OCI-LY7 (cell line): Measurements from ENCODE around the gene HMG20B. TPM values are rescaled to one million over a fixed set of nuclear protein-coding genes. Genes with fewer than 3 reads are reported as not detected.

ENCODE experiments used
- BruUV-seq: library from RNA; stranded (reverse); fragments of 400-500 nt; replicated peaks from 2 replicates; lab custom pipeline; 2021; lab: Mats Ljungman, UMichigan
- CTCF ChIA-PET: fragments of 300-600 bp; sonication (Branson Sonifier 250); formaldehyde crosslinking; loops from one replicate; lab custom pipeline; 2022; ENCODE audit warnings: antibody characterized with exemption; ENCODE audit not compliant: unreplicated experiment; lab: Charles Lee
- POLR2A ChIA-PET: fragments of 300-600 bp; sonication (Branson Sonifier 250); formaldehyde crosslinking; loops from one replicate; lab custom pipeline; 2022; ENCODE audit warnings: antibody characterized with exemption; lab: Charles Lee
- DNase-seq: peaks from one replicate; pipeline ENCODE4 v3.0.0-alpha.2; 2015; ENCODE audit warnings: low spot score
- H2AFZ ChIP-seq: fragments of 200-600 bp; sonication (generic), shearing (Covaris generic); 2 replicates; pipeline ENCODE4 v1.6.1; 2014; ENCODE audit warnings: mild to moderate bottlenecking, antibody characterized with exemption, low read length, moderate library complexity
- H3K27ac ChIP-seq: fragments of 200-600 bp; sonication (generic); 2 replicates; pipeline ENCODE4 v1.5.1; 2014; ENCODE audit warnings: mixed run types, low read depth, mild to moderate bottlenecking, moderate library complexity, low read length, inconsistent platforms; ENCODE audit not compliant: poor library complexity, severe bottlenecking
- H3K36me3 ChIP-seq: fragments of 200-600 bp; sonication (generic); 2 replicates; pipeline ENCODE4 v1.6.1; 2014; ENCODE audit warnings: mild to moderate bottlenecking, antibody characterized with exemption, low read length, moderate library complexity, mixed read lengths; ENCODE audit not compliant: insufficient read depth
- H3K4me1 ChIP-seq: fragments of 200-600 bp; sonication (generic); 2 replicates; pipeline ENCODE4 v1.5.1; 2014; ENCODE audit warnings: mild to moderate bottlenecking, low read length; ENCODE audit not compliant: insufficient read depth, poor library complexity, severe bottlenecking
- H3K4me2 ChIP-seq: fragments of 200-600 bp; sonication (generic); 2 replicates; pipeline ENCODE4 v1.6.1; 2014; ENCODE audit warnings: mild to moderate bottlenecking, low read length
- H3K4me3 ChIP-seq: fragments of 200-600 bp; sonication (generic); 2 replicates; pipeline ENCODE4 v1.5.1; 2014; ENCODE audit warnings: mild to moderate bottlenecking, low read depth, low read length; ENCODE audit not compliant: poor library complexity, severe bottlenecking
- H3K79me2 ChIP-seq: fragments of 200-600 bp; sonication (generic); 2 replicates; pipeline ENCODE4 v1.6.1; 2016; ENCODE audit warnings: low read depth, mild to moderate bottlenecking, low read length, moderate library complexity, mixed read lengths; ENCODE audit not compliant: insufficient read depth
- H3K9me2 ChIP-seq: fragments of 200-600 bp; sonication (generic); 2 replicates; pipeline ENCODE4 v1.6.1; 2016; ENCODE audit warnings: mild to moderate bottlenecking, low read length, mixed read lengths; ENCODE audit not compliant: insufficient read depth
- H3K9me3 ChIP-seq: fragments of 200-600 bp; sonication (generic); 2 replicates; pipeline ENCODE4 v1.6.1; 2014; ENCODE audit warnings: mild to moderate bottlenecking, mixed run types, low read length, mixed read lengths
- H4K20me1 ChIP-seq: fragments of 200-600 bp; sonication (generic); 2 replicates; pipeline ENCODE4 v1.6.1; 2014; ENCODE audit warnings: mild to moderate bottlenecking, antibody characterized with exemption, low read length, moderate library complexity, mixed read lengths; ENCODE audit not compliant: insufficient read depth
- CTCF ChIP-seq: fragments of 200-600 bp; sonication (generic); conservative IDR thresholded peaks from 2 replicates; pipeline ENCODE4 v1.5.1; 2014; ENCODE audit warnings: mild to moderate bottlenecking, antibody characterized with exemption, low read length, moderate library complexity, mixed read lengths
- EZH2phosphoT487 ChIP-seq: fragments of 200-600 bp; sonication (generic); IDR thresholded peaks from 2 replicates; pipeline ENCODE4 v1.6.1; 2018; ENCODE audit warnings: low read depth, borderline replicate concordance, mild to moderate bottlenecking, mixed run types, antibody characterized with exemption, low read length, moderate library complexity, mixed read lengths
- intact Hi-C: fragments of 100-400 bp; cut with micrococcal nuclease; formaldehyde crosslinking; loops from one replicate; pipeline ENCODE4 v1.10.0; 2022; ENCODE audit not compliant: unreplicated experiment
- total RNA-seq, 2 experiments: library from RNA; depleted of rRNA in 1 of 2; stranded (reverse); fragments of >200 nt in 1 of 2; shearing (Covaris generic) in 1 of 2; gene quantifications; 2 replicates each; pipeline ENCODE4 v1.2.3, GENCODE V29; 2014 to 2022

HMG20B gene
- total RNA-seq, 2 experiments from 2014 or later = 91.0 to 119 TPM

- H3K4me1 ChIP-seq = no peaks in the 10 kb centered on the region
- POLR2A ChIA-PET = no interaction called here
- DNase-seq = no peak
- no peaks in the 10 kb centered on the region for H3K9me2 ChIP-seq
- TF ChIP-seq CTCF (no peak), EZH2phosphoT487 (no peak)
- no peak overlapping the region for H3K27ac ChIP-seq
- intact Hi-C loops = no loop called here
- no peak overlapping the region for H3K4me3 ChIP-seq
- no peaks in the 10 kb centered on the region for H3K9me3 ChIP-seq
- no peak overlapping the region for H2AFZ ChIP-seq
- no peaks in the 10 kb centered on the region for H3K79me2 ChIP-seq
- no peaks in the 10 kb centered on the region for H4K20me1 ChIP-seq
- CTCF ChIA-PET = no interaction called here
- no TSS peak for BruUV-seq
- H3K36me3 ChIP-seq = peaks cover 64% of the 10 kb centered on the region
- H3K4me2 ChIP-seq = no peak overlapping the region
Observed at GRCh38 chr19:3524078-3524842, 48.5 kb upstream of the HMG20B start.

DNA sequence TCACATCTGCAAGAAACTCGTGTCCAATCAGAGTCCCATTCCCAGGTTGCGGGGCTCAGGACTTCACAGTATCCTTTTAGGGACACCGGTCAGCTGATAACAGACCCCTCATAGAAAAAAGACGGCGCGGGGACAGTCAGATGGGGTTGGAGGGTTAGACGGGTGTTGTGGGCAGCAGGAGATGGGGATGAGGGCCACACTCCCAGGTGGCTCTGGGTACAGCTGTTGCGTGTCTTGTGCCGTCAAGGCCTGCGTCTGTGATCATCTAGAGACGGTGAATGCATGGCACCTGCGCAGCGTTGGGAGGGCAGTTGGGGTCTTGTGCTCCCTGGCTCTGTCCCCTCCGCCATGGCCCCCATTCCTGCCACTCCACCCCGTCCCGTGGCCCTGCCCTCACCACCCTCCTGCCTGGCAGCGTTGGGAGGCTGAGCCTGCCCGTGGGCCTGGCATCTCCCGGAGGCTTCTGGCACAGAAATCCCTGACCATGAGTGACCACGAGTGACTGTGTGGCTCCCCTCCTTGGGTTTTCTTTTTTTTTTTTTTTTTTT is 47.8 kb upstream of the HMG20B start:
- POLR2A ChIA-PET = no interaction called here
- Histone ChIP-seq H3K36me3 (peaks cover 57% of the 10 kb centered on the region), H3K79me2 (no peaks in the 10 kb centered on the region), H2AFZ (no peak overlapping the region), H3K4me2 (no peak overlapping the region), H3K27ac (no peak overlapping the region), H4K20me1 (no peaks in the 10 kb centered on the region), H3K4me3 (no peak overlapping the region), H3K9me3 (no peaks in the 10 kb centered on the region), H3K4me1 (no peaks in the 10 kb centered on the region), H3K9me2 (no peaks in the 10 kb centered on the region)
- no TSS peak for BruUV-seq
- TF ChIP-seq EZH2phosphoT487 = no peak
- no peak for TF ChIP-seq CTCF
- CTCF ChIA-PET = no interaction called here
- intact Hi-C loops = no loop called here
- no peak for DNase-seq
